CD4-positive, alpha-beta T cell treated with Interleukin-15 for 4 hours (primary cell): ENCODE measurements around the gene CHEK2.
"Not testable (repeated sequence)": the region's sequence is repeated elsewhere in the genome, so short reads cannot be mapped to it uniquely, and the experiment has no call there.

Source experiments
- DNase-seq: peaks from one replicate; pipeline ENCODE4 v3.0.0-alpha.2; 2020; ENCODE audit warnings: low spot score

The CHEK2 gene

GRCh38 chr22:28741200-28741784, 328 bp downstream of the CHEK2 start:
- DNase-seq, result no peak

GRCh38 chr22:28738876-28739275, 2.7 kb downstream of the CHEK2 start:
- DNase-seq, result not testable (repeated sequence)

- no peak for DNase-seq
Measured at GRCh38 chr22:28737701-28738100, 3.9 kb downstream of the CHEK2 start.

- DNase-seq, result no peak
Measured at GRCh38 chr22:28736301-28737155, 5.1 kb downstream of the CHEK2 start.

- no peak for DNase-seq
Measured at GRCh38 chr22:28734393-28734792, 7.2 kb downstream of the CHEK2 start.

GRCh38 chr22:28730179-28730578, 11.4 kb downstream of the CHEK2 start:
- no peak for DNase-seq

- no peak for DNase-seq
Measured at GRCh38 chr22:28728621-28729313, 12.9 kb downstream of the CHEK2 start.

GRCh38 chr22:28728002-28728401, 13.6 kb downstream of the CHEK2 start:
- no peak for DNase-seq

GRCh38 chr22:28718044-28718443, 23.6 kb downstream of the CHEK2 start:
- DNase-seq, result no peak

- no peak for DNase-seq
Measured at GRCh38 chr22:28716686-28717085, 24.9 kb downstream of the CHEK2 start.

GRCh38 chr22:28715611-28716010, 26.0 kb downstream of the CHEK2 start:
- no peak for DNase-seq

- peak; percentile 8 for DNase-seq
Measured at GRCh38 chr22:28714043-28714628, 27.5 kb downstream of the CHEK2 start.

- no peak for DNase-seq
Measured at GRCh38 chr22:28711820-28712777, 29.5 kb downstream of the CHEK2 start.

GRCh38 chr22:28711341-28711740, 30.3 kb downstream of the CHEK2 start:
- no peak for DNase-seq

GRCh38 chr22:28710576-28711191, 30.9 kb downstream of the CHEK2 start:
- no peak for DNase-seq

- no peak for DNase-seq
Measured at GRCh38 chr22:28710107-28710506, 31.5 kb downstream of the CHEK2 start.

GRCh38 chr22:28706845-28707244, 34.8 kb downstream of the CHEK2 start:
- DNase-seq, result no peak

- no peak for DNase-seq
Measured at GRCh38 chr22:28703436-28703835, 38.2 kb downstream of the CHEK2 start.

GRCh38 chr22:28702891-28703290, 38.7 kb downstream of the CHEK2 start:
- no peak for DNase-seq

- DNase-seq, result not testable (repeated sequence)
Measured at GRCh38 chr22:28693041-28693760, 48.4 kb downstream of the CHEK2 start.
